ENCODE measurements around the gene TOR4A.

Gene TOR4A

DNA sequence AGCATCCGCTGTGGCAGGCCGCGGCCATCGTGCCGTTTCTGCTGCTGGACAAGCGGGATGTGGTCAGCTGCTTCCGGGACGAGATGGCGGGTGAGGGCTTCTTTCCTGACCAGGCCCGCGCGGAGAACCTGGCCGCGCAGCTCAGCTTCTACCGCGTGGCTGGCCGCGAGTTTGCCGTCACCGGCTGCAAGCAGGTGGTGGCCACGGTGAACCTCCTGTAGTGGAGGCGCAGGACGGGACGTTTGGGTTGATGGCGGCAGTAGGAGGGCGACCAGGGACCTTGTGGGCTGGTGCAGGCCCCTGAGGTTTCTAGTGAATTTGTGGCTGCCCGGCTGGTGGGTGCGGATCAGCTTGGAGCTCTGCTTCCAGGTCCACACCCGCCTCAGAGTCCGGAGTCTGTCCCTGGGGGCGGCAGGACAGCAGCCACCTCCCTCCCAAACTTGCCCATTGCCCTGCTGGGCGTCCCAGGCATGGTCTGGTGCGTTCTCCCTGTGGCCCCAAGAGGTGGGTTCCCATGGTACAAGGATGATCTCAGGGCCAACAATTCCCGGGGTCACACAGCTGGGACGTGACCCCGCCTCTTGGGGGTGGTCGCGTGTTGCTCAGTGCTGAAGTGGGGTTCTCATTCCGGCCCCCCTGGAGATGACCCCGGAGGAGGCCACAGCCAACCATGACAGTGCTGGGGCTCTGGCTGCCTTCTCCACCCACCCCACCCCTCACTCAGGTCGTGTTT lies 2.4 kb downstream of the TOR4A start:
- no peak for DNase-seq
- Histone ChIP-seq H3K9me3 (no peaks in the 10 kb centered on the region), H3K36me3 (no peaks in the 10 kb centered on the region), H3K4me3 (ENCODE audit: low read depth, low read length) (no peak overlapping the region), H3K27me3 (no peaks in the 10 kb centered on the region), H3K4me1 (peaks cover 12% of the 10 kb centered on the region)
- TF ChIP-seq, protein P1, sequence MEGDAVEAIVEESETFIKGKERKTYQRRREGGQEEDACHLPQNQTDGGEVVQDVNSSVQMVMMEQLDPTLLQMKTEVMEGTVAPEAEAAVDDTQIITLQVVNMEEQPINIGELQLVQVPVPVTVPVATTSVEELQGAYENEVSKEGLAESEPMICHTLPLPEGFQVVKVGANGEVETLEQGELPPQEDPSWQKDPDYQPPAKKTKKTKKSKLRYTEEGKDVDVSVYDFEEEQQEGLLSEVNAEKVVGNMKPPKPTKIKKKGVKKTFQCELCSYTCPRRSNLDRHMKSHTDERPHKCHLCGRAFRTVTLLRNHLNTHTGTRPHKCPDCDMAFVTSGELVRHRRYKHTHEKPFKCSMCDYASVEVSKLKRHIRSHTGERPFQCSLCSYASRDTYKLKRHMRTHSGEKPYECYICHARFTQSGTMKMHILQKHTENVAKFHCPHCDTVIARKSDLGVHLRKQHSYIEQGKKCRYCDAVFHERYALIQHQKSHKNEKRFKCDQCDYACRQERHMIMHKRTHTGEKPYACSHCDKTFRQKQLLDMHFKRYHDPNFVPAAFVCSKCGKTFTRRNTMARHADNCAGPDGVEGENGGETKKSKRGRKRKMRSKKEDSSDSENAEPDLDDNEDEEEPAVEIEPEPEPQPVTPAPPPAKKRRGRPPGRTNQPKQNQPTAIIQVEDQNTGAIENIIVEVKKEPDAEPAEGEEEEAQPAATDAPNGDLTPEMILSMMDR (IDR thresholded peaks at IDR 0.05; ENCODE audit: low read depth, low read length), result no peak

DNA sequence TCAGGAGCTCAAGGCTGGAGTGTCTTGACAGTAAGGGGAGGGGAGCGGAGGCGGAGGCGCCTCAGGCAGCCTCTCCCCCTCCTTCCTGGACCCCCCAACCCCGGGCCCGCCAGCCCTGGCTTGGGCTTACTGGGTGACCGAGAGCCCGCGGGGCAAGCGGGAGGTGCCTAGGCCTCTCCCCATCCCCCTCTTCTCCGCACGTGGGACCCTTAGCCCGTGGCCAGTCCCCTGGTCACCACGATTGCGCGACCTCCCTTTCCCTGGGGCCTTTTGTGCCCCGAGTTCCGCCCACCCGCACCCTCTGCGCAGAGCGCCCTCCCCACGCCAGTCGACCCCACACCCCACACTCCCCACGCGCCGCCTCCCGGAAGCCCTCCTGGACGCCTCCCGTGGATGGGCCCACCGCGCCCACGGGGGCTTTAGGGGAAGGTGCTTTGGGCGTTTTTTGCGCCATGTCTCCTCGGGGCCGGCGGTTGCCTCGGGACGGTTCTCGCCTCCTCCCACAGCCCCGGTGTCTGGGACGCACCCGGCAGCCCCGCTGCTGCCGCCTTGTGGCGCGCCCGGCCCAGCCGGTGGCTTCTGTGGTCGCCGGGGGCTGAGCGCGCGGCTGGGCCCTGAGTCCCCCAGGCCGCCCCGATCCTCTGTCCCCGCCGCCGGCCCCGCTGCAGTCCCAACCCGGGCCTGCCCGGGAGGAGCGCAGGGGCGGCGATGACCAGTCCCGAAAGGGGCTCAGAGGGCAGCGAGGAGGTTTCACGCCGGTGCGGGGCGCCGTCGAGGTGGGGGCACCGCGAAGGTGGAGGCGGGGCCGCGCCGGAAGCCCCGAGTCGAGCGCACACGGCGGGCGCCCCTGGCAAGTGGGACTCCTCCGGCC lies 3.2 kb downstream of the TOR4A start:
- Histone ChIP-seq H3K4me3 (ENCODE audit: low read depth, low read length) (peak overlapping the region; percentile 37), H3K27me3 (no peaks in the 10 kb centered on the region), H3K4me1 (peaks cover 12% of the 10 kb centered on the region), H3K9me3 (no peaks in the 10 kb centered on the region), H3K36me3 (no peaks in the 10 kb centered on the region)
- DNase-seq, result peak; percentile 77
- TF ChIP-seq, protein P1 (IDR thresholded peaks at IDR 0.05; ENCODE audit: low read depth, low read length), result peak; percentile 43

DNA sequence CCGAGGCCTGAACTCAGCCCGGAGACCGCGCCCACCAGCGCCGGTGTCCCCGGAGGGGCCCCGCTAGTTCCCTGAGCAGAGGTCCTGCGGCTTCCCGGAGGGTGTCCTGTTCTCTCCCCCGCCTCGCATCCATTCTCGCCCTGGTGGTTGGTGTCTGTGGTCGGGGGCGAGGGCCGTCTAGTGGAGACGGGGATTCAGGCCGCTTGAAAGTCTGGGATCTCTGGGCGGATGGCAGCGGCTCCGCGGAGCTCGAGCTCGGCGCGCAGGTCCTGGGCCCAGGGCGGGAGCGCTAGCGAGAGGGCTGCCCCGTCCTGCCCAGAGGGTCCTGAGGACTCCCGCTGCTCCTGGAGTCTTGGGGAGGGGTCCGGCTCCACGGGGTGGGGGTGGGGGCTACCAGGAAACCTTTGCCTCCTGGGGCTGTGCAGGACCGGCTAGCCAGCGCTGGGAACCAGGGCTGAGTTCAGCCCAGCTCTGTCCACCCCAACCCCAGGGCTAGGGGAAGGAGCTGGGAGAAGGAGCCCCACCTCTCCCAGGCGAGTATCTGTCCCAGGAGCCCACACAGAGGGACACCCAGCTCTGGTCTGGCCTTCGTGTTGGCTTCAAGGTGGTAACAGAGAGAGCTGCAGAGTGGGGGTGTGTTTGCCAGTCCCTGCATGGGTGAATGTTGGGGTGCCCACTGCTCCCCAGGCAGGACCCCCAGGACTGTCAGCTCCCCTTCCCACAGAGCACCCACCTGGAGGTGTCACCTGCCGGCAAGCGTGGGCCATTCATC lies 4.0 kb downstream of the TOR4A start:
- Histone ChIP-seq H3K4me1 (peaks cover 9% of the 10 kb centered on the region), H3K27me3 (no peaks in the 10 kb centered on the region), H3K36me3 (no peaks in the 10 kb centered on the region), H3K9me3 (no peaks in the 10 kb centered on the region), H3K4me3 (ENCODE audit: low read depth, low read length) (peak overlapping the region; percentile 37)
- peak; percentile 36 for DNase-seq
- TF ChIP-seq, protein P1 (IDR thresholded peaks at IDR 0.05; ENCODE audit: low read depth, low read length), result no peak

DNA sequence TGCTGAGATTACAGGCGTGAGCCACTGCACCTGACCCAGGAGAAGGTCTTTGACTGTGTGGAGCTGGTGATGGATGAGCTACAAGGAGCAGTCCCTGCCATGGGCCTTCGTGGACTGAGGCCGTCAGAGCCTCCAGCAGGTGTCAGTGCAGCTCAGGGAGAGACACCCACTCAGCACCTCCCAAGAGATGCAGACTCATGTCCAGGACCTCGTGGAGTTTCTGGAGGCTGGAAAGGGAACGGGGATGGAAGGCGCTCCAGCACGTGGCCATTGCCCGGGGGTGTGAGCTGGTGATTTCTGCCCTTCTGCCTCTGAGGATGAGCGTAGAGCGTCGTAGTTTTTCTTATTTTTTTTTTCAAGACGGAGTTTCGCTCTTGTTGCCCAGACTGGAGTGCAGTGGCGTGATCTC lies 9.5 kb downstream of the TOR4A start:
- Histone ChIP-seq H3K27me3 (no peaks in the 10 kb centered on the region), H3K4me3 (ENCODE audit: low read depth, low read length) (no peak overlapping the region), H3K4me1 (no peaks in the 10 kb centered on the region), H3K36me3 (no peaks in the 10 kb centered on the region), H3K9me3 (no peaks in the 10 kb centered on the region)
- TF ChIP-seq, protein P1 (IDR thresholded peaks at IDR 0.05; ENCODE audit: low read depth, low read length), result peak; percentile 79
- DNase-seq, result peak; percentile 77

DNA sequence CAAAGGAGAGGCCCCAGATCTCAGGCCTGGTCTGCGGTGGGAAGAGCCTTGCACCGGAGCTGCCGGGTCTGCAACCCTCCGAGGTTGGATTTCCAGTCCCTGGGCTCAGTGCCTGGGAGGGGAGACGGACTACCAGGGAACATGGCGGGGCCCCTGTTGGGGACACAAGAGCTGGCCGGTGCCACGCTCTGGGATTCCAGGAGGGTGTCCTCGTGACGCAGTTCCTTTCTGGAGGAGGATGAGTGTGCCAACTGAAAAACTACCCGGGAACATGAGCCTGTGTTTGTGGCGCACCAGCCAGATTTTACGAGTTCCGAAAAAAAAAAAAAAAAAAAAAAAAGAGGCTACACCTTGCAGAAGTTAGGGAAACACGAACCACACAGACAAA lies 15.6 kb downstream of the TOR4A start:
- TF ChIP-seq, protein P1 (IDR thresholded peaks at IDR 0.05; ENCODE audit: low read depth, low read length), result no peak
- DNase-seq, result no peak
- Histone ChIP-seq H3K4me1 (peaks cover 10% of the 10 kb centered on the region), H3K27me3 (peaks cover 6% of the 10 kb centered on the region; the same call in 1 of the 2 replicates), H3K36me3 (no peaks in the 10 kb centered on the region), H3K9me3 (peaks cover 7% of the 10 kb centered on the region), H3K4me3 (ENCODE audit: low read depth, low read length) (no peak overlapping the region)
